Activated CD4-positive, alpha-beta T cell treated with anti-CD3 and anti-CD28 coated beads, Interleukin-2, Interleukin-4, amounts not matched to agents 100 ng/mL and 50 ng/mL, durations not matched to agents 16 hours and 8 hours (primary cell): ENCODE results near the gene CCL7.
"Not testable (repeated sequence)": the region's sequence is repeated elsewhere in the genome, so short reads cannot be mapped to it uniquely, and the experiment has no call there.

Source experiments
- DNase-seq: peaks from one replicate; pipeline ENCODE4 v3.0.0-alpha.2; 2020; ENCODE audit warnings: low spot score

The CCL7 gene

DNA sequence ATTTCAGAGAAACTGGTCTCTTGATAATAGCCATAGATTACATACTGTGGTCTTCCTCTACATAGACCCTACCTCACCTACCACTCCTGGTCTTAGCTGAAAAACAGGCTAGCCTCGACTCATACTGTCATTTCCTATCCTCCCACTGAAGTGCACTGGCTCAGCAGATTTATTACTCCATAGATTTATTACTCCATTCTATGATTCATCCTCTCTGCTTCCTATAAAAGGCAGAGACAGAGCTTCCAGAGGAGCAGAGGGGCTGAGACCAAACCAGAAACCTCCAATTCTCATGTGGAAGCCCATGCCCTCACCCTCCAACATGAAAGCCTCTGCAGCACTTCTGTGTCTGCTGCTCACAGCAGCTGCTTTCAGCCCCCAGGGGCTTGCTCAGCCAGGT is at the start of gene CCL7:
CCL7 (plus strand) TSS at position 253 of the 400 bp plus-strand sequence; CDS start at position 323, 70 bp downstream.
- no peak for DNase-seq

DNA sequence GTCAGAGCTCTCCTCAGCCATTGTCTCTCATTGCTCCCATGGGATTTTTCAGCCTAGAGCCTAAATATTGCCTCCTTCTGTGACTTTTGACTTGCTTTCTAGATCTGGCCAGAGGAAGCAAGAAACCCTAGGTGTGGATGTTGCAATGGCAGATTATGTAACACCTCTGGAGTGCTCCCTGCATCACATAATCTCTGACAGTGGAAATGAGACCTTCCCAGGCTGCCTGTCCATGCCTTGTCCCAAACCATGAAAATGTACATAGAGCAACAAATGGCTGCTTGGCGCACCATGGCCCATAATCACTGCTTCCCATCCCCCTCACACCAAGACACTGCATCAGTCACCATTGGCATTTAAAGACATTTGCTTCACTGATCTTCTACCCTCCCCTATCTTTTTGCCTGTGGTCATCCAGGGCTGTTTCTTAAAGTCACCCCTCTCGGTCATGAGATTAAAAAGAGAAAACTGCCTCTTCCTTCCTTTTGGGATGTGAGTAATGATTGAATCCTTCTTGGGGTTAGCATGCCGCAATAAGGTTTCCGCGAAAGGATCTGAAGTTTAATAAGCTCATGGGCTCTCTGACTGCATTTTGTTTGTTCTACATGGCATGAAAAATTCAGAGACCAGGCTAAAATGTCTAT is 49.1 kb upstream of the CCL7 start:
- no peak for DNase-seq

DNA sequence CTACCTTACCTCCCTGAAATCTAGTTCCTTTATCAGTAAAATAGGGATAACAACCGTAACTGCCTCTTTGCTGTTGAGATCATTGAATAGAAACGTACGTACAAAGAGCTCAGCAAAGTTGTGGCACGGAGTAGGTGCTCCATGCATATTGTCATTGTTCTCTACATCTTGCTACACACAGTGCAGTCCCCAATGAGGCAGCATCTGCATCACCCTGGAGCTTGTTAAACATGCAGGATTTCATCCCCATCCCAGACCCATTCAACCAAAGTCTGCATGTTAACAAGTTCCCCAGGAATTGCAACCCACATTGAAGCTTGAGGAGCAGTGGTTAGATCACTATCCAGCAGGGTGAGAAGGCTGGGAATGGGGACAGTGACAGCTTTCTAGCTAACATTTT is 48.6 kb upstream of the CCL7 start:
- no peak for DNase-seq

DNA sequence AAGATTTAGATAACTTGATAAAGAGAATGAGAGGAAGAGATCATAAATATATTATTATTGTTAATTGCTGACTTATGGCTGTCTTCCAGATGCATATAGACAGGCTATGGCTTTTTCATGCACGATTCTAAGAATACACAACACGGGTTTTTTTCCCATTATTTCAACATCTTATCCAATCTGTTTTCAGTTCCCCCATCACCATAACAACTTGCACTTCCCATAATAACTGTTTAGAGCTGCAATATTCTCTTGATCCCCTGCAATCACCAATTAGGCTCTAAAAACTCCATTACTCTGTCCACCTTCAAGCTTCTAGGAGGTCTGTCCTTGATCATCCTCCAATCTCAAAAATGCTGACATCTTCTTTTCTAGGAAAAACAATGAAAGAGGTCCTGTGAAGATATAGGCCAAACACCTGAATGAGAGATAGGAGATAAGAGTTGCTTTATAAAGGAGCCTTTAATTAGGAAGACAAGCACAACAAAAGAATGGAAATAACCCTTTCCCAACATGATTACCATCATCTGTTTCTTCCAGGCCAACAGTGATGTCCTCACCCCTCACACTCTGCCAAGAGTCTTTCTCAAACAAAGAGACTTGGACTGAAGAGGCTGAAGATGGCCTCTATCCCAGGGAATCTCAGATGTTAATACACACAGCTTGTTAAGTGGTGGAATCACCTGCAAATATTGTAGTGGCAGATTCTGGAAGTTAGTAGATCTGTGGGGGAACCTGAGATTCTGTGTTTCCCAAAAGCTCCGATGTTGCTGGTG is 47.1 kb upstream of the CCL7 start:
- DNase-seq = no peak

DNA sequence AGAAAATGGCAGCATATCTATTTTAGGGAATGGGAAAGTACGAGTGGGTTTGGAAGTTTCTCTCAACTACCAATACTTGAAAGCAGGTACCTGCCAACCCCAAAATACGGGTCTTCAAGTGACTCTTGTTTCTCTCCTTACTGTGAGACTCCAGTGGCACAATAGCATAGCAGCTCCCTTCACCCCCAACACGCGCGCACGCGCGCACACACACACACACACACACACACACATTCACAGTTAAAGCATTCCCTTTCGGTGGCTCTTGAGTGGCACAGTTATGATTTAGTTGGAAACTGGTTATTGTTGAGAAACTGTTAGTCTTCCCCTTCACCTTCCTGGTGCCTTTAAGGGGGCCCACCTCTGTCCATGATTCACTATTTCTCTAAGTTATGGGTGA is 45.0 kb upstream of the CCL7 start:
- DNase-seq = no peak

DNA sequence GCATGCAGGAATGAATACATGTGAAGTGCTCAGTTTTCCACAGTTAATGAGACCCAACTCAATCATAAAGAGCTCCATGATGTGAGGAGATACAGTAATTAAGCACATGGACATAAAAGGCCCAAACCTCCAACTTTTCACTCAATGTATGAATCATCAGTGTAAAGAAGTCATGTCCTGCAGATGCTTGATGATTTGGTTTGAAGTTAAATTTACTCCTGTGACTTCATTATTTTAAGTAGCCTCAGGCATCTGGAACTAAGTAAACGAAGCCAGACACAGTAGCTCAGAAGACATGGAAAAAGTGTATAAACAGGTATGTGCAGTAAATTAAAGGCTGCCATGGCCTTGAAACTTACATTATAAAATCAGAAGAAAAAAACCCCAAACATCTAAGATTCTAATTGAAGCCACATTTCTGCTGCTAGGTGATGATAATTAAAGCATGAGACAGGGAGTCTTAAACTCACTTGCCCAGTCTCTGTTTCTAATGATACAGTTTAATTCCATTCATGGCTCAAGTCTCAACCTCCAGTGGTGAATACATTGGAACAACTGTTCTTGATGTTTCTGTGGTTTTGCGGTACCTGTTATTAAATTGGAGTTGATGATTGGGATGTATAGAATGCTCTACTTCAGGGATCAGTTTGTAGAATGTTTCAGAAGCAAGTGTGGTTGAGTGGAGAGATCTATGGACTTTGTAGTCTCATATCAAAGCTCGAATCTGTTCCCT is 43.8 kb upstream of the CCL7 start:
- DNase-seq = no peak

DNA sequence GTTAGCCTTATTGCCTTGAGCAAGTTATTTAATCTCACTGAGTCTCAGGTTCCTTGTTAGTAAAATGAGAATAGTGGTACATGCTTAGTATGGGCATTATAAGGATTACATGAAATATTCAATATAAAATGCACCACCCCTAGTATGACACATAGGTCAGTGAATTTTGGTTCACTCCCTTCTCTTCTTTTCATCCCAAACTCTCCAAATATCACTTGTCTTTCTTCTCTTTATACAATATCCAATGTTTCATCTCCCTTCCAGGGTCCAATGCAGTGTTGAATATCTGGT is 43.3 kb upstream of the CCL7 start:
- no peak for DNase-seq

DNA sequence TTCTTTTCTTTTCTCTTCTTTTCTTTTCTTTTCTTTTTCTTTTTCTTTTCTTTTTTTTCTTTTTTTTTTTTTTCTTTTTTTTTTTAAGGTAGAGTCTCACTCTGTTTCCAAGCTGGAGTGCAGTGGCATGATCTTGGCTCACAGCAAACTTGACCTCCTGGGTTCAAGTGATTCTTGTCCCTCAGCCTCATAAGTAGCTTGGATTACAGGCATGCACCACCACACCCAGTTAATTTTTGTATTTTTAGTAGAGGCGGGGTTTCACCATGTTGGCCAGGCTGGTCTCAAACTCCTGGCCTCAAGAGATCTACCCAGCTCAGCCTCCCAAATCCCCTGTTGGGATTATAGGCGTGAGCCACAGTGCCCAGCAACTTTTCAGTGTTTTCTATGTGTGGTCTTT is 42.7 kb upstream of the CCL7 start:
- not testable (repeated sequence) for DNase-seq

DNA sequence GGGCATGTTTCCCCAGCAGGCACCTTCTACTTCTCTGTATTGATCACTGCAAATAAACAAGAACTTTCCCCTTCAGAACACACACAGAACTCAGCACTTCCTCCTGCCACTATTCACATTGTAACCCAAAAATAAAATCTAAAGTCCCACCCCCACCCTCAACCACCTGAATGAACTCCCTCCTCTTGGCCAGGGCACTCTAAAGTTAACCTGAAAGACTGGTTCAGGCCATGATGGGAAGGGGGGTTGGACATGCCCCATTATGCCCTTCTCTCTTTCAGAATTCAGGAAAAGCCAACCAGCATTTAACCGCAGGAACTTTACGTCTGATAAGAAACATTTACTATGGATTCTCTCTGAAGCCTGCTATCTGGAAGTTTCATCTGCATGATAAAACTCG is 42.3 kb upstream of the CCL7 start:
- DNase-seq = no peak

DNA sequence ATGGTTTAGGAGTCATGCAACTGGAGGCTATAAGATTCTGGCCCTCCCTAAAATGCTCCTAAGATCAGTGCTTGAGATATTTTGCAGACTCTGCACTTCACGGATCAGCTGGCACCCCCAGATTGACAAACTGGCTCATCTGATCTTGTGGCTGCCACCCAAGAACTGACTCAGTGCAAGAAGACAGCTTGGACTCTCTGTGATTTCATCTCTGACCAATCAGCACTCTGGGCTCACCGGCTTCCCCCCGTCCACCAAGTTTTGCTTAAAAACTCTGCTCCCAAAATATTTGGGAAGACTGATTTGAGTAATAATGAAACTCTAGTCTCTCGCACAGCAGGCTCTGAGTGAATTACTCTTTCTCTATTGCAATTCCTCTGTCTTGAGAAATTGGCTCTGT is 41.2 kb upstream of the CCL7 start:
- DNase-seq = no peak

DNA sequence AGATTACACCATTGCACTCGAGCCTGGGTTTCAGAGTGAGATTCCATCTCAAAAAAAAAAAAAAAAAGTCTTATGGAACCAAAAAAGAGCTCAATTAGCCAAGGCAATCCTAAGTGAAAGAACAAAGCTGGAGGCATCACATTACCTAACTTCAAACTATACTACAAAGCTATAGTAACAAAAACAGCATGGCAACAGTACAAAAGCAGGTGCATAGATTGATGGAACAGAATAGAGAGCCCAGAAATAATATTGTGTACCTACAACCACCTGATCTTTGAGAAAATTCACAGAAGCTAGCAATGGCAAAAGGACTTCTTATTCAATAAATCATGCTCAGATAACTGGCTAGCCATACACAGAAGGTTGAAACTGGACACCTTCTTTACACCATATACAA is 39.7 kb upstream of the CCL7 start:
- no peak for DNase-seq

DNA sequence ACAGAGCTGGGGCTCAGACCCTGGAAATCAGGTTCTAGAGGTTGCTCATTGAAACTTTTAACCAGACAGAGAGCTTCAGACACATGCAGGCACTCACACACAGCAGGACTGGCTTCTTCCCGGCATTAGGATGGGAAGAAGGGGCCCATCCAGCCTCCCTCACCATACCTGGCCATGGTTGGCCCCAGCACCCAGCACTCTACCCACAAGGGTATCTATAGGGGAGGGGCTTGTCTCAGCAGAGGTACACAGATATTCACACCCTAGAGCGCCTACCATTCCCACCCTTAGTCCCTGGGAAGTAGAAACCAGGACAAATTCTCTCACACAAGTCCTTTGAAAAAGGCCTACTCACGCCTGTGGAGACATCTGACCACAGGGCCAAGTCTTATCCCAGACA is 35.4 kb upstream of the CCL7 start:
- no peak for DNase-seq

DNA sequence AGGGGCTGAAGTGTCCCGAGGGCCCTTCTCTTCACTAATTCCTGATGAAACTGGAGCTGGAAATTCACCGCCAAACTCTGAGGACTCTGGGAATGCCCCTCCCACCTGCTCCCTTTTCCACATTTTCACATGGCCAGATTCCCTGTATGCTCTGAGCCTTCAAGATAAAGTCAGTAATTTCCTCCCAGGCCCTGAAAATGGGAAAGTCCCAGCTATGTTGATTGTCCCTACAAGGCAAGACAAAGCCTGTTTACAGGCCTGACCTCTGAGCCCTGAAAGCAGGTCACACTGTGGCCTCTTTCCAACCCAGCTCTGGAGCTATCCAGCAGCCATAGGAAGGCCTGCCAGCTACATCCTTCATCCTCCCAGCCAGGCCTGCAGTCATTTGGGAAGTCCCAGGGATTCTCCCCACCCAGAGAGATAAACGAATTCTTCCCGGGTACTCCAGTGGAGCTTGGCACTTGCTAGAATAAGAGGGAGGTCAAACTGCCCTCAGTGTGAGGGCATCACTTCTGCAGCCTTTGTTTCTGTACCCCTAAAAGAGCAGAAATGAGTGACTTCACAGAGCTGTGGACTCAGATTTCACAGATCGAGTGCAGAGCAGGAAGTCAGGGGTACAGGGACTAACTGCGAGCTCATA is 34.5 kb upstream of the CCL7 start:
- no peak for DNase-seq

DNA sequence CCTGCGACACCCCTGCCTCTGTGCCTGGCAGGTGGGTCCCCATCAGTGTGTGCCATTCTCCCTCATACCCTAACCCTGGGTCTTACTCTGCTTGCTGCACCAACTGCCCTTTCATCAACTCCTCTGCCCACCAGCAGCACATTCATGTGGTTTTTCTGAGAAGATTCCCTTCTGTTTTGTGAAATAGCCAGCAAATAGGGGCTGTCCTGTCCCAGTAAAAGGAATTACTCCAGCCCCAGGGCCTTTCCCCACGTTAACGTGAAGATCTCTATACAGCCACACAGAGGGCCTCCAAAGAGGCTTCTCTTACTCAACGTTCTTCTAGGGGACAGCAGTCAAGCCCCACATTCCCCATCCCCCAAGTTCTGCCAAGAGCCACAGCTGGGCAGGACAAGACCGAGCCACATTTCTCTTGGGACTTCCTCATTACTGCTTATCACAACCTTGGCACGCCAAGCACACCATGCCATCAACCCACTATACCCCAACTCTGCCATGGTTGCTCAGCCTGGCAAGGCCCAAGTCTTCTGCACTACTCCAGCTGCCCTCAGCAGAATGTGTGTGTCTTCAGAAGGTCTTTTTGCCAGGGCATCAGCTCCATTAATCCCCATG is 33.6 kb upstream of the CCL7 start:
- no peak for DNase-seq

DNA sequence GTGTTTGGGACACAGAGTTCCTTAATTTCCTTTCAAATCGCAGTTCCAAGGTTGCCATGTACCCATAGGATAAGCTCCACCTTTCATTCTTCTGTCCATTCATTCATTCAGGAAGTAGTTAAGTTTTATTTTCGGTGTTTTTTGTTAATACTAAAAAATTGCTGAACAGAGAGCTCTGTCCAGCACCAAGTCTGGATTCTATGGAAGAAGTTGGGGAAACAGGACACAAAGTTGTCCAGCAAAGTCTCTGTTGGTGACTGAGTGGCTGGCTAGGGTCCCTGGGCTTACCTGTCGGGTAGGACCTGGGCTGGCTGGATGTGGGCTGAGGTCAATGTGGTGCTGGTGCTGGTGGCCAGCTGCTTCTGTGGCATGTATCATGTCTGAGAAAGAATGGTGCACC is 32.6 kb upstream of the CCL7 start:
- DNase-seq = no peak

DNA sequence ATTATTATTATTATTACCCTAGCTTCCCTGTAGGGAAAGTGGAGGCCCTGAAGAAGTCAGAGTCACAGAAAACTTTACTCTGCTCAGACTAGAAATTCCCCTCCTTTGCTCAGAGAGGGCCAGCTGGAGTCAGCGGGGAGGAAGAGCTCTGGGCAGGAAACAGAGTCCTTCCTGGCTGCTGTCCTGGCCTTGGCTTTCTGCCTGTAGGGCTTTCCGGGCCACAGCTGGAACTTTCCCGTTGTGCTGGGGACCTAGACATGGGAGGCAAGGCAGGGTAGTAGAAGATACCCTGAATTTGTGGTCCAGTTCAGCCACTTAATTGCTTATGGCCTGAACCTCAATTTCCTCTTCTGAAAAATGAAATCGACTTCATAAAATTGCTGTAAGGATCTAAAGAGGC is 29.0 kb upstream of the CCL7 start:
- no peak for DNase-seq

DNA sequence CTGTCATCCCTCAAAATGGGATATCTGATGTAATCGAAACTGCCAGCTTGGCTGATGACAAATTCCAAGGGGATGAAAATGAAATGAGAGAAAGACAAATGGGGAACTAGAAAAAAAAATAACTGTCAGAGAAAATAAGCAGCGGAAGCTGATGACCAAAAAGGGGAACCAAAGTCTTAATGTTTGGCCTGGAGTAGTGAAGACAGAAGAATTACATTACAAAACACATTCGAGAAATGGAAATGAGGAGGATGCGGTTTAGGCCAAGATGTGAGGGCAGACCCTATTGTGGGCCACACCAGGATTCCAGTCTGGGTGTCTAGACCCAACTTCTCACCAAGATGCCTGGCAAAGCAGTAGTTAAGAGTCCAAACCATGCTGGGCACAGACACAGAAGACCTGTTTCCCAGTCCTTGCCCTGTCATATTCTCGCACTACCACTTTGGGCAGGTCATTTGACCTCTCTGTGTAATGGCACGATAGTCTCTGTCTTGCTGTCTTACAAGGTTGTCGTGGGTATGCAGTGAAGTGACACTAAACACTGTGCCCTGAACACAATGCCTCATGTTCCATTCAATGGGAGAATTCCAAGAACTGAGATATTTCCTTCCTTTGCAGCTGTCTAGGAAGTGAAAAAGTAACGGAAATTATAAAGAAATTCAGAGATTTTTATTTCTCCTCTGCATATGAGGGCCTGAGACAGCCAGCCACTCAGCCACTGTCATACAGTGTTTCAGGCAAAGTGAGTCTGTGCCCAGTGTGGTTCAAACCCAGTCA is 27.2 kb upstream of the CCL7 start:
- DNase-seq = no peak

DNA sequence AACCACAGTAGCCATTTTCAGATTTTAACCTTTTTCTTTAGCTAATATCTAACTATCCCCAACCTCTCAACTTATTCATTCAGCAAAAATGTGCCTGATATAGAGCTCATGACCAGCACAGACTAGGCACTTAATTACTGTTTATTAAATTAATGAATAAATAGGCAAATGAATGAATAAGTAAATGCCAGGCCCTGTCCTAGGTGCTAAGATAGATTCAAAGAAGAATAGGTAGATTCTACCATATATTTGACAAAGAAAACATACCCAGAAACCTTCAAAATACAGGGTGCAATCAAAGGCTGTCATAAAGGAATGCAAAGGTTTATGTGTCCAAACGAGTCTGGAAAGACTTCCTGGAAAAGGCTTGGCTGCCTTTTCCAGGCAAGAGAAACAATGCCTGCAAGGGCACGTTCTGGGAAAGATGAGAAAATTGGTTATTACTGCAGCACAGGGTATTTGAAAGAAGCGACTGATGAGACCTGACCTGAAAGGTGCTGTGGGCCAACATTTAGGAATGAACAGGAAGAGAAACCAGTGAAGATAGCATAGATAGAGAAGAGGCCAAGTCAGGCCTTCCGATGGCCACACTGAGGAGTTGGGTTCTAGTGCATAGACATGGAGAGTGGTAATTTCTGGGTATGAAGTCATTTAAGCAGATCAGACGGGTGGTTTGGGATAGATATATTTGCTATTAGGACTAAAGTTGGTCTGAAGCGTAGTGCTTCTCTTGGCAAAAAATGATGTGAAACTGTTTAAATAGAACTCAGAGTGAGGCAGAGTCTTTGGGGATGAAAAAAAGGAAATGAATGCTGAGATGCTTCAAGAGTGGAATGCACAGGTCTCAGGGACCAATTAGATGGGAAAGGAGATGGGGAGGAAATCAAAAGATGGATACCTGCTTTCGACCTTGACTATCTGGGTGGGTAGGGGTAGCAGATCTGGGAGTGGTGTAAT is 26.4 kb upstream of the CCL7 start:
- DNase-seq = no peak

DNA sequence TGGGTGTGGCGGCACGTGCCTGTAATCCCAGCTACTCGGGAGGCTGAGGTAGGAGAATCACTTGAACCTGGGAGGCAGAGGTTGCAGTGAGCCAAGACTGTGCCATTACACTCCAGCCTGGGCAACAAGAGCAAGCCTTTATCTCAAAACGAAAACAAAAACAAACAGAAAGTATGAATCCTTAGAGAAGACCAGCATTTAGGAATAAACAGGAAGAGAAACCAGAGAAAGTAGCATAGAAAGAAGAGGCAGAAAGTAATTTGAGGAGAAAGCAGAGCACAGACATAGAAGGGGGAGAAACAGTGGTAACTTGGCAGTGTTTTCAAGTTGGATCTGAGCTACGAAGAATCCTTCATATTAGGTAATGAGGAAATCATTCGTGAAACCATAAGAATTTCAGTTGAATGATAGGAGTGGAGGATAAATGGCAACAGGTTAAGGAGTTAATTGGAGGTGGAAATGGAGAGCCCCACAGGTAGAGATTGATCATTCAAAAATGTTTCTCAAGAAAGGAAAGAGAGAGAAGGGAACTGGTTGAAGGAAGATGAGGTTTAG is 24.6 kb upstream of the CCL7 start:
- DNase-seq = no peak

DNA sequence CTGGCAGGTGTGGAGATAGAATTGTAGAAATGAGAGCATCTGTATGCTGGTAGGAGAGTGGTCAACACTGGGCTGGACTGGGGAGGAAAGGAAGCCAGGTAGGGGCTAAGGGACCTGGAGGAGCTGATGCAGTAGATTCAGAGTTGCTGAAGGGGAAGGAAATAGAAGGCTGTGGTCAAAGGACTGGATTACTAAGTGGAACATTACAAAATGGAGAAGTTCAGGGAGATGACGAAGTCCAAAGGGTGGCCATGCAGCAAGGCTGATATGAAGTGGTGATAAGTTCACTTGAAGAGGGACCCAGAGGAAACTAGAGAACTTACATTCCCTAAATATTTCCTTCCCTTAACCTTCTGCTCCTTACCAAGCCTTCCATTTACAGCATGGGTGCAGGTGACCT is 23.6 kb upstream of the CCL7 start:
- DNase-seq = no peak
